Osteoblast (primary cell): Measurements from ENCODE around the gene LMOD1. TPM values are rescaled to one million over a fixed set of nuclear protein-coding genes. Genes with fewer than 3 reads are reported as not detected.

Experiments
- DNase-seq: peaks from one replicate; pipeline ENCODE4 v3.0.0; 2011; ENCODE audit warnings: low spot score, mixed read lengths; ENCODE audit not compliant: insufficient read length; ENCODE audit errors: missing footprints
- H2AFZ ChIP-seq: 2 replicates; pipeline ENCODE4 v1.6.0; 2011; ENCODE audit warnings: mild to moderate bottlenecking, low read length
- H3K27ac ChIP-seq: 2 replicates; pipeline ENCODE4 v1.5.1; 2011; ENCODE audit warnings: mild to moderate bottlenecking, low read depth, low read length, moderate library complexity
- H3K27me3 ChIP-seq: 2 replicates; pipeline ENCODE4 v1.6.0; 2012; ENCODE audit warnings: mild to moderate bottlenecking, control low read depth, inconsistent platforms, low read length, moderate library complexity; ENCODE audit not compliant: insufficient read depth
- H3K36me3 ChIP-seq: 2 replicates; pipeline ENCODE4 v1.5.1; 2011; ENCODE audit warnings: mild to moderate bottlenecking, low read length, control low read depth, moderate library complexity; ENCODE audit not compliant: insufficient read depth
- H3K4me1 ChIP-seq: 2 replicates; pipeline ENCODE4 v1.5.1; 2011; ENCODE audit warnings: mild to moderate bottlenecking, low read length, control low read depth, moderate library complexity; ENCODE audit not compliant: insufficient read depth
- H3K4me2 ChIP-seq: 2 replicates; pipeline ENCODE4 v1.6.0; 2011; ENCODE audit warnings: mild to moderate bottlenecking, low read length; ENCODE audit not compliant: insufficient read depth
- H3K4me3 ChIP-seq: fragments of 200-600 bp; sonication (generic); 3 replicates; pipeline ENCODE4 v1.5.1; 2012; ENCODE audit warnings: mild to moderate bottlenecking, low read length, inconsistent platforms; ENCODE audit not compliant: insufficient read depth
- H3K79me2 ChIP-seq: 2 replicates; pipeline ENCODE4 v1.6.0; 2012; ENCODE audit warnings: mild to moderate bottlenecking, low read length, control low read depth, inconsistent platforms; ENCODE audit not compliant: insufficient read depth
- H3K9me3 ChIP-seq: 2 replicates; pipeline ENCODE4 v1.5.1; 2011; ENCODE audit warnings: low read depth, low read length, control low read depth
- H4K20me1 ChIP-seq: 2 replicates; pipeline ENCODE4 v1.6.0; 2012; ENCODE audit warnings: mild to moderate bottlenecking, low read length, control low read depth; ENCODE audit not compliant: insufficient read depth
- total RNA-seq: library from RNA; depleted of rRNA; stranded (reverse); fragments of >200 nt; gene quantifications from 2 replicates; pipeline ENCODE4 v1.2.3, GENCODE V29; 2012
- TF ChIP-seq, protein P1 (sequence below): IDR thresholded peaks from 2 replicates; pipeline ENCODE4 v1.5.1; 2011; ENCODE audit warnings: mild to moderate bottlenecking, low read depth, low read length, moderate library complexity; ENCODE audit errors: extremely low read depth

Gene LMOD1
- total RNA-seq, 1 donor, result 21.7 TPM

GRCh38 chr1:201930803-201931202 is 15.5 kb downstream of the LMOD1 start:
- no peak overlapping the region for H3K27ac ChIP-seq
- no peak overlapping the region for H3K4me2 ChIP-seq
- peaks cover 4% of the 10 kb centered on the region for H3K79me2 ChIP-seq
- peaks cover 13% of the 10 kb centered on the region for H3K36me3 ChIP-seq
- H2AFZ ChIP-seq, result no peak overlapping the region
- TF ChIP-seq, protein P1, sequence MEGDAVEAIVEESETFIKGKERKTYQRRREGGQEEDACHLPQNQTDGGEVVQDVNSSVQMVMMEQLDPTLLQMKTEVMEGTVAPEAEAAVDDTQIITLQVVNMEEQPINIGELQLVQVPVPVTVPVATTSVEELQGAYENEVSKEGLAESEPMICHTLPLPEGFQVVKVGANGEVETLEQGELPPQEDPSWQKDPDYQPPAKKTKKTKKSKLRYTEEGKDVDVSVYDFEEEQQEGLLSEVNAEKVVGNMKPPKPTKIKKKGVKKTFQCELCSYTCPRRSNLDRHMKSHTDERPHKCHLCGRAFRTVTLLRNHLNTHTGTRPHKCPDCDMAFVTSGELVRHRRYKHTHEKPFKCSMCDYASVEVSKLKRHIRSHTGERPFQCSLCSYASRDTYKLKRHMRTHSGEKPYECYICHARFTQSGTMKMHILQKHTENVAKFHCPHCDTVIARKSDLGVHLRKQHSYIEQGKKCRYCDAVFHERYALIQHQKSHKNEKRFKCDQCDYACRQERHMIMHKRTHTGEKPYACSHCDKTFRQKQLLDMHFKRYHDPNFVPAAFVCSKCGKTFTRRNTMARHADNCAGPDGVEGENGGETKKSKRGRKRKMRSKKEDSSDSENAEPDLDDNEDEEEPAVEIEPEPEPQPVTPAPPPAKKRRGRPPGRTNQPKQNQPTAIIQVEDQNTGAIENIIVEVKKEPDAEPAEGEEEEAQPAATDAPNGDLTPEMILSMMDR, result no peak
- no peaks in the 10 kb centered on the region for H3K27me3 ChIP-seq
- H3K4me3 ChIP-seq, result no peak overlapping the region
- H4K20me1 ChIP-seq, result peaks cover 17% of the 10 kb centered on the region
- peaks cover 9% of the 10 kb centered on the region for H3K4me1 ChIP-seq
- no peaks in the 10 kb centered on the region for H3K9me3 ChIP-seq
- no peak for DNase-seq

DNA sequence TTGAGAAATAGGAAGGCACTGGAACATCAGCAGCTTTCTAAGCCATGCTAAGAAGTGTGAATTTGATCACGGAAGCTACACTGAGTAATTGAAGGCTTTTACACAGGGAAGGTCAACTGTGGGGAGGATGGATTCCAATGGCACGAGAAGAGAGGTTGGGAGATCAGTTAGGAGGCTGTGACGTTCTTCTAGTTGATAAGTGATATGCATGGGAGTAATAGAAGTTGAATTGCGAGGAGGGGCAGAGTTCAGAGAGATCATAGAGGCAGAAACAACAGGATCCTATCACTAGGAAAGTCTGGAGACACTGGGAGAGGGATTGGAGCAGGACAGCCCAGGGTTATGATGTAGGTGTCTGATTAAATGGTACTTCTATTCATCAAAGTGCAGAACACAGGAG is 16.2 kb downstream of the LMOD1 start:
- no peak overlapping the region for H3K4me3 ChIP-seq
- H3K27ac ChIP-seq, result no peak overlapping the region
- no peak overlapping the region for H3K4me2 ChIP-seq
- TF ChIP-seq, protein P1, result no peak
- peaks cover 13% of the 10 kb centered on the region for H3K36me3 ChIP-seq
- no peaks in the 10 kb centered on the region for H3K9me3 ChIP-seq
- no peak for DNase-seq
- H4K20me1 ChIP-seq, result peaks cover 17% of the 10 kb centered on the region
- peaks cover 4% of the 10 kb centered on the region for H3K79me2 ChIP-seq
- no peaks in the 10 kb centered on the region for H3K27me3 ChIP-seq
- H3K4me1 ChIP-seq, result peaks cover 9% of the 10 kb centered on the region
- H2AFZ ChIP-seq, result no peak overlapping the region

- Histone ChIP-seq H3K36me3 (peaks cover 13% of the 10 kb centered on the region), H3K27ac (no peak overlapping the region), H3K4me1 (no peaks in the 10 kb centered on the region), H3K79me2 (no peaks in the 10 kb centered on the region), H3K4me2 (no peak overlapping the region), H4K20me1 (peaks cover 13% of the 10 kb centered on the region), H3K27me3 (no peaks in the 10 kb centered on the region), H3K9me3 (no peaks in the 10 kb centered on the region), H3K4me3 (no peak overlapping the region), H2AFZ (no peak overlapping the region)
- TF ChIP-seq, protein P1, result no peak
- no peak for DNase-seq
These were observed 18.1 kb downstream of the LMOD1 start for GRCh38 chr1:201928266-201928665.

GRCh38 chr1:201925981-201926645 is 20.2 kb downstream of the LMOD1 start:
- no peak overlapping the region for H3K27ac ChIP-seq
- DNase-seq, result no peak
- TF ChIP-seq, protein P1, result no peak
- no peak overlapping the region for H3K4me2 ChIP-seq
- H4K20me1 ChIP-seq, result peaks cover 13% of the 10 kb centered on the region
- H3K9me3 ChIP-seq, result no peaks in the 10 kb centered on the region
- no peak overlapping the region for H3K4me3 ChIP-seq
- H3K36me3 ChIP-seq, result peaks cover 13% of the 10 kb centered on the region
- H2AFZ ChIP-seq, result no peak overlapping the region
- H3K4me1 ChIP-seq, result no peaks in the 10 kb centered on the region
- H3K27me3 ChIP-seq, result no peaks in the 10 kb centered on the region
- H3K79me2 ChIP-seq, result no peaks in the 10 kb centered on the region
